Stomach (tissue), 19 donors: ENCODE results near the gene CASKIN2. TPM values are rescaled to one million over a fixed set of nuclear protein-coding genes. Genes with fewer than 3 reads are reported as not detected.
A peak's percentile ranks its signal among the peaks of the same experiment; 100 is the strongest.

ENCODE experiments used
- DNase-seq, 2 donors: peaks; one replicate each; pipeline versions ENCODE4 v3.0.0 to v3.0.0-alpha.2; 2013 to 2019
- H3K27ac ChIP-seq, 5 donors: fragments of 200-600 bp in 4 of 5; sonication (generic) in 4 of 5; one replicate each; pipeline ENCODE4 v1.5.1; 2013 to 2019; ENCODE audit warnings: mild to moderate bottlenecking in 1 of 5, moderate library complexity in 1 of 5
- H3K27me3 ChIP-seq, 3 donors: fragments of 200-600 bp; sonication (generic); one replicate each; pipeline ENCODE4 v1.5.1; 2017 to 2019; ENCODE audit warnings: mixed run types in 1 of 3
- H3K36me3 ChIP-seq, 4 donors: fragments of 200-600 bp; sonication (generic); 1 replicate in 3 of 4; 2 replicates in 1 of 4; pipeline ENCODE4 v1.5.1; 2016 to 2019
- H3K4me1 ChIP-seq, 4 donors: fragments of 200-600 bp; sonication (generic); one replicate each; pipeline ENCODE4 v1.5.1; 2016 to 2019
- H3K4me3 ChIP-seq, 4 donors: fragments of 200-600 bp; sonication (generic) in 3 of 4; one replicate each; pipeline ENCODE4 v1.5.1; 2016 to 2019; ENCODE audit warnings: mild to moderate bottlenecking in 1 of 4
- H3K9me3 ChIP-seq, 4 donors: fragments of 200-600 bp; sonication (generic); one replicate each; pipeline ENCODE4 v1.5.1; 2016 to 2019
- EP300 ChIP-seq: sonication (generic); formaldehyde crosslinking; IDR thresholded peaks from one replicate; pipeline ENCODE4 v1.6.1; 2017; ENCODE audit warnings: antibody characterized with exemption
- POLR2A ChIP-seq, 4 donors: fragments of 450-650 bp; IDR thresholded peaks; one replicate each; pipeline ENCODE4 v1.6.1; 2016; ENCODE audit warnings: antibody characterized with exemption in 4 of 4, control low read depth in 2 of 4, mild to moderate bottlenecking in 1 of 4, moderate library complexity in 1 of 4
- POLR2AphosphoS5 ChIP-seq, 3 donors: sonication (generic); formaldehyde crosslinking; IDR thresholded peaks; one replicate each; pipeline ENCODE4 v1.6.1; 2016; ENCODE audit warnings: antibody characterized with exemption in 3 of 3
- WGBS, 5 donors: extraction: QIAGEN DNeasy Blood & Tissue Kit in 3 of 5; methylation state at CpG; one replicate each; pipeline versions ENCODE4 v1.1.5 to v1.1.7; 2013 to 2018; 5-methylcytosine and 5-hydroxymethylcytosine counted together
- intact Hi-C: fragments of 100-400 bp; cut with DNase I; formaldehyde crosslinking; loops from one replicate; pipeline ENCODE4 v1.15.1; 2023; ENCODE audit warnings: low total_unique reads
- long read RNA-seq, 10 donors: transcript quantifications; one replicate each; lab custom pipeline, GENCODE V29; 2026
- polyA plus RNA-seq, 3 donors: library from polyadenylated mRNA; stranded (reverse); fragments of 200-250 nt; gene quantifications; one replicate each; pipeline ENCODE4 v1.2.3, GENCODE V29; 2013
- total RNA-seq, 5 donors: library from RNA; depleted of rRNA; stranded (reverse); fragments of >200 nt; gene quantifications; one replicate each; pipeline versions ENCODE4 v1.1.0 to v1.2.3, GENCODE V29; 2014 to 2016
- TF ChIP-seq, protein P1 (sequence below), 7 experiments: fragments of 450-650 bp in 4 of 7; fragments of 200-600 bp in 3 of 7; sonication (generic) in 3 of 7; IDR thresholded peaks; one replicate each; pipeline ENCODE4 v1.5.1; 2016 to 2019; ENCODE audit warnings: antibody characterized with exemption in 7 of 7, control low read depth in 2 of 7, mild to moderate bottlenecking in 1 of 7
- donor health status: healthy with polysubstance abuse.
- donor health status: Bipolar disorder and iron deficiency.
- donor health status: healthy.

Gene CASKIN2
- total RNA-seq (10 to 100 TPM in 4 of 5 donors, 1 to 10 TPM in 1; 9.0 to 27.4 (median 15.6) TPM), polyA plus RNA-seq (1 to 10 TPM; 5.4 to 9.3 (median 8.8) TPM)
- long read RNA-seq, donor 1, full-length matches to known transcripts, result 1 of 1 reads
- long read RNA-seq, donor 1, partial matches to known transcripts, result 0 of 1 reads
- long read RNA-seq, donor 1, other reads (novel, unspliced or antisense), result 0 of 1 reads
- long read RNA-seq, donor 2, result 0 reads
- long read RNA-seq, donor 3, result 0 reads
- long read RNA-seq, donor 4, result 0 reads
- long read RNA-seq, donor 5, partial matches to known transcripts, result 14 of 14 reads
- long read RNA-seq, donor 5, other reads (novel, unspliced or antisense), result 0 of 14 reads
- long read RNA-seq, donor 6, partial matches to known transcripts, result 90 of 97 reads
- long read RNA-seq, donor 6, other reads (novel, unspliced or antisense), result 6 of 97 reads
- long read RNA-seq, donor 7, partial matches to known transcripts, result 28 of 34 reads
- long read RNA-seq, donor 7, other reads (novel, unspliced or antisense), result 6 of 34 reads
- long read RNA-seq, donor 8, partial matches to known transcripts, result 6 of 6 reads
- long read RNA-seq, donor 8, other reads (novel, unspliced or antisense), result 0 of 6 reads
- long read RNA-seq, donor 9, result 0 reads
- long read RNA-seq, donor 10, result 0 reads

GRCh38 chr17:75515496-75516254, at the start of gene CASKIN2:
Gene CASKIN2, minus strand, starts transcription at chr17:75515537. Its CDS starts 1,733 bp downstream, at chr17:75513804.
- WGBS, 5 donors, result 0 to 1% (median 0%) methylated on average over 4 to 78 of the region's 78 CpGs
- peak within 1 kb of the TSS; percentile 75 to 98 (median 90) for H3K4me3 ChIP-seq
- intact Hi-C loops, result no loop called here
- peak; percentile 97 to 98 for DNase-seq
- TF ChIP-seq EP300 (no peak), POLR2A (IDR thresholded peaks at IDR 0.05) (no peak), POLR2AphosphoS5 (IDR thresholded peaks at IDR 0.05) (peak in 2 of 3 donors; percentile 34 to 75)
- TF ChIP-seq, protein P1, sequence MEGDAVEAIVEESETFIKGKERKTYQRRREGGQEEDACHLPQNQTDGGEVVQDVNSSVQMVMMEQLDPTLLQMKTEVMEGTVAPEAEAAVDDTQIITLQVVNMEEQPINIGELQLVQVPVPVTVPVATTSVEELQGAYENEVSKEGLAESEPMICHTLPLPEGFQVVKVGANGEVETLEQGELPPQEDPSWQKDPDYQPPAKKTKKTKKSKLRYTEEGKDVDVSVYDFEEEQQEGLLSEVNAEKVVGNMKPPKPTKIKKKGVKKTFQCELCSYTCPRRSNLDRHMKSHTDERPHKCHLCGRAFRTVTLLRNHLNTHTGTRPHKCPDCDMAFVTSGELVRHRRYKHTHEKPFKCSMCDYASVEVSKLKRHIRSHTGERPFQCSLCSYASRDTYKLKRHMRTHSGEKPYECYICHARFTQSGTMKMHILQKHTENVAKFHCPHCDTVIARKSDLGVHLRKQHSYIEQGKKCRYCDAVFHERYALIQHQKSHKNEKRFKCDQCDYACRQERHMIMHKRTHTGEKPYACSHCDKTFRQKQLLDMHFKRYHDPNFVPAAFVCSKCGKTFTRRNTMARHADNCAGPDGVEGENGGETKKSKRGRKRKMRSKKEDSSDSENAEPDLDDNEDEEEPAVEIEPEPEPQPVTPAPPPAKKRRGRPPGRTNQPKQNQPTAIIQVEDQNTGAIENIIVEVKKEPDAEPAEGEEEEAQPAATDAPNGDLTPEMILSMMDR (IDR thresholded peaks at IDR 0.05), result peak in 6 of 7 experiments; percentile 23 to 97 (median 94)
- H3K4me1 ChIP-seq, result peaks cover 52 to 83% (median 67%) of the 10 kb centered on the region in 4 donors
- peaks cover 5 to 20% (median 16%) of the 10 kb centered on the region in 4 donors for H3K36me3 ChIP-seq
- peaks cover 0 to 9% (median 0%) of the 10 kb centered on the region in 3 donors for H3K27me3 ChIP-seq
- peak within 1 kb of the TSS; percentile 89 to 94 (median 92) for H3K27ac ChIP-seq
- H3K9me3 ChIP-seq, result no peaks in the 10 kb centered on the region

DNA sequence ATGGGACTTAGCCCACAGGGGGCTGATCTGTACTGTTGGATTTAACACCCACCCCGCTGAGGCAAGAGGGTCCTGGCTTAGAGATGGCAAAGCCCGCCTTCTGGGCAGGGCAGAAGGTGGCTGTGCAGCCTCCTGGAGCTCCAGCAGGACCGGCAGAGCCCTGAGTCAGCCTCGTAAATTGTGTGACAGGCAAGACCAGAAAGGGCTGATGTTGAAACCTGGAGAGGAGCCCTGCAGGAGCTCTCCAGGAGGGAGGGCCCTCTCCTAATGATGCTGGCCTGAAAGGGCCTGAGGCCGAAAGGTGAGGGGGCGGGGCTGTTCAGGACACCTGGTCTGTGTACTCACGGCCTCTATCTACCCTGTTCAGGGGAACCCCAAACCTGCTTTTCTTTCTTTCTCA, 49.7 kb upstream of the CASKIN2 start:
- no peak for DNase-seq
- TF ChIP-seq POLR2AphosphoS5 (IDR thresholded peaks at IDR 0.05) (no peak), EP300 (no peak), POLR2A (IDR thresholded peaks at IDR 0.05) (no peak)
- TF ChIP-seq, protein P1 (IDR thresholded peaks at IDR 0.05), result no peak
- peaks cover 46 to 89% (median 83%) of the 10 kb centered on the region in 4 donors for H3K36me3 ChIP-seq

DNA sequence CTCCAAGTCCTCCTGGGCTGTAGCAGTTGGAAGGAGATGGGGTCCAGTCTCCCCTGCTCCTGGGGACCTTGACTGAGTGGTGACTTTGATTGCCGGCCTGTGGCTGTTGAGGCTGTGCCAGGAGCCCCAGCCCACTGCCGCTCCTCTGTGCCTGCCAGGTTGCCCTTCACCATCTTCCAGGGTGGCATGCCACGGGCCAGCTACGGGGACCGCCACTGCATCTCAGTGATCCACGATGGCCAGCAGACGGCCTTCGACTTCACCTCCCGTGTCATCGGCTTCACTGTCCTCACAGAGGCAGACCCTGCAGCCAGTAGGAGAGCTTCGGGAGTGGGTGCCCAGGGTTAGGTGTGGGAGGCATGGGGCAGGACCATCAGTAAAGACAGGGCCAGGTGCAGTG, 48.9 kb upstream of the CASKIN2 start:
- H3K9me3 ChIP-seq, result no peaks in the 10 kb centered on the region
- no peak for DNase-seq
- H3K27ac ChIP-seq, result no peak overlapping the region
- no peaks in the 10 kb centered on the region for H3K27me3 ChIP-seq
- 92 to 100% (median 93%) methylated on average over 4 to 11 of the region's 11 CpGs for WGBS, 5 donors
- peaks cover 41 to 91% (median 79%) of the 10 kb centered on the region in 4 donors for H3K36me3 ChIP-seq
- H3K4me1 ChIP-seq, result peaks cover 0 to 12% (median 4%) of the 10 kb centered on the region in 4 donors
- H3K4me3 ChIP-seq, result no peak overlapping the region
- intact Hi-C loops, result no loop called here
- TF ChIP-seq POLR2AphosphoS5 (IDR thresholded peaks at IDR 0.05) (no peak), EP300 (no peak), POLR2A (IDR thresholded peaks at IDR 0.05) (no peak)
- TF ChIP-seq, protein P1 (IDR thresholded peaks at IDR 0.05), result no peak

More for the DNA sequence above, 49.7 kb upstream of the CASKIN2 start:
- intact Hi-C loops, result no loop called here
- H3K27ac ChIP-seq, result peak overlapping the region in 1 of 5 donors; percentile 7
- H3K4me3 ChIP-seq, result no peak overlapping the region
- no peaks in the 10 kb centered on the region for H3K9me3 ChIP-seq
- peaks cover 0 to 12% (median under 1%) of the 10 kb centered on the region in 4 donors for H3K4me1 ChIP-seq
- WGBS, 5 donors, result 71 to 84% (median 79%) methylated on average over 7 of the region's 7 CpGs
- H3K27me3 ChIP-seq, result no peaks in the 10 kb centered on the region
